ENCODE data around the gene MYO9B.

Gene MYO9B

DNA sequence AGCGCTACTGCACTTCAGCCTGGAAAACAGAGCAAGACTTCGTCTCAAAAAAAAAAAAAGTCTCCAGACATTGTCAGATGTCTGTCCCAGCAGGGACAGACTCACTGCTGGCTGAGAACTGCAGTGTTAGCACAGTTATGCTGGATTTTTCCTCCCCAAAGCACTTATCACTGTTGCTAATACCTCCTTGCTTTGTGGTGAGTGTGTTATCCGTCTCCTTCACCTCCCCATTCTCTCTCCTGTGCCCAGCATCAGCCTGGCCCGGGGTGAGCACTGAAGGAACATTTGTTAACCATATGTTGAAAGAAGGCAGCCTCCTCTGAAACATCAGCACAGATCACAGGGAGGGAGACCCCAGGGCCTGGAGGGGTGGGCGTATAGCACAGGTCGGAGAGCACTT, 11.3 kb downstream of the MYO9B start:
- Histone ChIP-seq H2AFZ (ENCODE audit: low read depth, low read length, severe bottlenecking) (no peak overlapping the region), H3K9ac (ENCODE audit: low read length) (no peak overlapping the region), H3K79me2 (ENCODE audit: insufficient read depth, low read length) (peaks cover 100% of the 10 kb centered on the region), H3K27ac (ENCODE audit: low read depth, low read length) (no peak overlapping the region), H4K20me1 (ENCODE audit: low read depth, low read length) (no peaks in the 10 kb centered on the region; the same call in 1 of the 2 replicates), H3K9me3 (ENCODE audit: insufficient read depth, low read length) (no peaks in the 10 kb centered on the region), H3K27me3 (ENCODE audit: low read length) (no peaks in the 10 kb centered on the region), H3F3A (ENCODE audit: insufficient read depth) (no peaks in the 10 kb centered on the region), H3K36me3 (ENCODE audit: low read length) (no peaks in the 10 kb centered on the region), H3K4me2 (ENCODE audit: low read depth, low read length, poor library complexity, severe bottlenecking) (no peak overlapping the region), H3K4me3 (ENCODE audit: insufficient read depth, low read length, poor library complexity, severe bottlenecking) (no peak overlapping the region), H3K9me2 (replicated peaks; ENCODE audit: insufficient read depth, low read length) (no peaks in the 10 kb centered on the region)
- TF ChIP-seq EZH2phosphoT487 (conservative IDR thresholded peaks at IDR 0.05; ENCODE audit: low read length) (no peak), CTCF (IDR thresholded peaks at IDR 0.05; ENCODE audit: insufficient read depth, low read length, poor library complexity, severe bottlenecking) (no peak)

- Histone ChIP-seq H3K4me2 (ENCODE audit: low read depth, low read length, poor library complexity, severe bottlenecking) (no peak overlapping the region), H3K79me2 (ENCODE audit: insufficient read depth, low read length) (peaks cover 100% of the 10 kb centered on the region), H3K36me3 (ENCODE audit: low read length) (no peaks in the 10 kb centered on the region), H2AFZ (ENCODE audit: low read depth, low read length, severe bottlenecking) (no peak overlapping the region), H3K9me2 (replicated peaks; ENCODE audit: insufficient read depth, low read length) (no peaks in the 10 kb centered on the region), H3K27ac (ENCODE audit: low read depth, low read length) (no peak overlapping the region), H3K4me3 (ENCODE audit: insufficient read depth, low read length, poor library complexity, severe bottlenecking) (no peak overlapping the region), H4K20me1 (ENCODE audit: low read depth, low read length) (no peaks in the 10 kb centered on the region), H3K9me3 (ENCODE audit: insufficient read depth, low read length) (no peaks in the 10 kb centered on the region), H3K9ac (ENCODE audit: low read length) (no peak overlapping the region), H3K27me3 (ENCODE audit: low read length) (no peaks in the 10 kb centered on the region), H3F3A (ENCODE audit: insufficient read depth) (no peaks in the 10 kb centered on the region)
- TF ChIP-seq CTCF (IDR thresholded peaks at IDR 0.05; ENCODE audit: insufficient read depth, low read length, poor library complexity, severe bottlenecking) (no peak), EZH2phosphoT487 (conservative IDR thresholded peaks at IDR 0.05; ENCODE audit: low read length) (no peak)
Measured at GRCh38 chr19:17088552-17088951, 13.0 kb downstream of the MYO9B start.

DNA sequence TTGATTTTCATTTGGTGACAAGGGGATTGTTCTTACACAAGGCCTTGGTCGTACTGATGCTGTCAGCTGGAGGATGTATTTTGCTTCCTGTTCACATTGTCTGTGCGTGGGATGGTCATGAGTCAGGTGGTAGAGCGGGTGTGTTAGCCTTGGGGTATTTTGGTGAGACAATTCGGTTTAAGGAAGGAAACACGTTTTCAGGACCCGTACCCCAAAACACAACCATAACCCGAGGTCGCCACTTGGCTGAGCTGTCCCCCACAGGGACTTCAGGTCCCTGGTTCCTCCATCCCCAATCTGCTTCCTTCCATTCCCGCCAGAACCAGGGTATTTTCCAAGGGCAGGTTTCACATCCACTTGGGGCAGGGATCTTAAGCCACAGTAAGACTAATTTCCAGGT, 15.0 kb downstream of the MYO9B start:
- Histone ChIP-seq H3K4me3 (ENCODE audit: insufficient read depth, low read length, poor library complexity, severe bottlenecking) (no peak overlapping the region), H3K36me3 (ENCODE audit: low read length) (no peaks in the 10 kb centered on the region), H4K20me1 (ENCODE audit: low read depth, low read length) (no peaks in the 10 kb centered on the region), H3K4me2 (ENCODE audit: low read depth, low read length, poor library complexity, severe bottlenecking) (no peak overlapping the region), H3K79me2 (ENCODE audit: insufficient read depth, low read length) (peaks cover 98% of the 10 kb centered on the region), H3F3A (ENCODE audit: insufficient read depth) (no peaks in the 10 kb centered on the region), H3K27ac (ENCODE audit: low read depth, low read length) (no peak overlapping the region), H3K27me3 (ENCODE audit: low read length) (no peaks in the 10 kb centered on the region), H3K9me2 (replicated peaks; ENCODE audit: insufficient read depth, low read length) (no peaks in the 10 kb centered on the region), H2AFZ (ENCODE audit: low read depth, low read length, severe bottlenecking) (no peak overlapping the region), H3K9me3 (ENCODE audit: insufficient read depth, low read length) (no peaks in the 10 kb centered on the region), H3K9ac (ENCODE audit: low read length) (no peak overlapping the region)
- TF ChIP-seq CTCF (IDR thresholded peaks at IDR 0.05; ENCODE audit: insufficient read depth, low read length, poor library complexity, severe bottlenecking): no peak
- no peak for TF ChIP-seq EZH2phosphoT487 (conservative IDR thresholded peaks at IDR 0.05; ENCODE audit: low read length)
